Activated naive CD4-positive, alpha-beta T cell treated with Interleukin-2 at 50 U/mL for 16 hours (primary cell): ENCODE results near the gene UMAD1.

ENCODE experiments used
- DNase-seq: peaks from one replicate; pipeline ENCODE4 v3.0.0-alpha.2; 2020

UMAD1 gene

GRCh38 chr7:7640221-7641128 is at the start of gene UMAD1:
Gene UMAD1, plus strand, starts transcription at chr7:7640752. Its CDS starts 32,620 bp downstream, at chr7:7673372.
- DNase-seq, result peak; percentile 98

- DNase-seq, result no peak
These were observed 45.1 kb upstream of the UMAD1 start for GRCh38 chr7:7595451-7595850.

GRCh38 chr7:7596176-7596575 is 44.4 kb upstream of the UMAD1 start:
- no peak for DNase-seq

GRCh38 chr7:7607010-7607409 is 33.5 kb upstream of the UMAD1 start:
- no peak for DNase-seq

GRCh38 chr7:7609330-7609729 is 31.2 kb upstream of the UMAD1 start:
- DNase-seq, result no peak

- DNase-seq, result no peak
These were observed 28.0 kb upstream of the UMAD1 start for GRCh38 chr7:7612519-7612918.

- no peak for DNase-seq
These were observed 27.3 kb upstream of the UMAD1 start for GRCh38 chr7:7613210-7613609.

GRCh38 chr7:7614018-7614741 is 26.4 kb upstream of the UMAD1 start:
- no peak for DNase-seq

- no peak for DNase-seq
These were observed 23.0 kb upstream of the UMAD1 start for GRCh38 chr7:7617550-7617949.

- no peak for DNase-seq
These were observed 22.1 kb upstream of the UMAD1 start for GRCh38 chr7:7618410-7618809.

- no peak for DNase-seq
These were observed 20.3 kb upstream of the UMAD1 start for GRCh38 chr7:7620236-7620635.

GRCh38 chr7:7620644-7621210 is 19.8 kb upstream of the UMAD1 start:
- no peak for DNase-seq

- no peak for DNase-seq
These were observed 12.1 kb upstream of the UMAD1 start for GRCh38 chr7:7628476-7628875.

- DNase-seq, result no peak
These were observed 9.8 kb upstream of the UMAD1 start for GRCh38 chr7:7630626-7631329.

GRCh38 chr7:7639421-7639820 is 1.1 kb upstream of the UMAD1 start:
- DNase-seq, result no peak

GRCh38 chr7:7639847-7640220 is 718 bp upstream of the UMAD1 start:
- DNase-seq, result peak; percentile 57

GRCh38 chr7:7641129-7641663 is 644 bp downstream of the UMAD1 start:
- DNase-seq, result peak; percentile 4

- DNase-seq, result no peak
These were observed 1.5 kb downstream of the UMAD1 start for GRCh38 chr7:7642081-7642480.

- no peak for DNase-seq
These were observed 7.0 kb downstream of the UMAD1 start for GRCh38 chr7:7647495-7648036.

GRCh38 chr7:7650682-7651206 is 10.2 kb downstream of the UMAD1 start:
- DNase-seq, result no peak

GRCh38 chr7:7651479-7651878 is 10.9 kb downstream of the UMAD1 start:
- DNase-seq, result no peak

GRCh38 chr7:7652798-7653540 is 12.4 kb downstream of the UMAD1 start:
- DNase-seq, result no peak
